Sigmoid colon (tissue), 4 donors: ENCODE data around the gene SRSF4.

ENCODE experiments used
- CTCF ChIP-seq, 4 experiments: fragments of 450-650 bp in 3 of 4; fragments of 200-600 bp in 1 of 4; IDR thresholded peaks; one replicate each; pipeline ENCODE4 v1.5.1; 2016 to 2019; ENCODE audit warnings: antibody characterized with exemption in 4 of 4, mild to moderate bottlenecking in 3 of 4, moderate library complexity in 2 of 4
- POLR2A ChIP-seq, 2 donors: fragments of 450-650 bp; IDR thresholded peaks; one replicate each; pipeline ENCODE4 v1.6.1; 2016; ENCODE audit warnings: antibody characterized with exemption in 2 of 2, mild to moderate bottlenecking in 2 of 2, moderate library complexity in 2 of 2
- POLR2AphosphoS5 ChIP-seq, 4 donors: sonication (generic); formaldehyde crosslinking; IDR thresholded peaks; one replicate each; pipeline ENCODE4 v1.6.1; 2017; ENCODE audit warnings: antibody characterized with exemption in 4 of 4

- TF ChIP-seq POLR2AphosphoS5 (IDR thresholded peaks at IDR 0.05) (no peak), CTCF (IDR thresholded peaks at IDR 0.05) (no peak), POLR2A (IDR thresholded peaks at IDR 0.05) (no peak)
Measured at GRCh38 chr1:29218223-29218622, 36.5 kb upstream of the SRSF4 start.
